ENCODE results near the gene DOCK1.
"Not testable (repeated sequence)": the region's sequence is repeated elsewhere in the genome, so short reads cannot be mapped to it uniquely, and the experiment has no call there.

DOCK1 gene

DNA sequence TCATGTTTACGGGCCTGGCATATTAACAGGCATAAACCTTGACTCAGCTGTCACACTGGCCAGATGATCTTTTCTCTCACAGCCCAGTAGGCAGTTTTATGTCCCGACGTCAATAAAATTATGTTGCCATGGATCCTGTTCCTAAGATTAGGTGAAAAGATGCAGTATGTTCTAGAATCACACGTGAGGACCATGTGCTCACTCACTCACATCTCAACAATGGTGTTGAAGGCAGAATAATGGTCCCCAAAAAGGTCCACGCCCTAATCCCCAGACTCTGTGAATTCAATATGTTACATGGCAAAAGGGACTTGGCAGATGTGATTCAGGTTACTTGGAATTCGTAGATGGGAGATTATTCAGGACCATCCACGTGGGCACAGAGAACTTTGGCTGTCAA, 3.5 kb downstream of the DOCK1 start:
- no peak overlapping the region for H3K4me3 Mint-ChIP-seq
- CTCF ChIA-PET, result no interaction called here
- no peaks in the 10 kb centered on the region for H3K4me1 Mint-ChIP-seq
- H3K27me3 Mint-ChIP-seq, result peaks cover 32% of the 10 kb centered on the region
- no peaks in the 10 kb centered on the region for H3K36me3 Mint-ChIP-seq
- peaks cover 2% of the 10 kb centered on the region for H3K9me3 Mint-ChIP-seq
- DNase-seq, result no peak
- H3K27ac Mint-ChIP-seq, result no peak overlapping the region

- DNase-seq, result no peak
- Mint-ChIP-seq H3K4me3 (no peak overlapping the region), H3K4me1 (no peaks in the 10 kb centered on the region), H3K9me3 (peaks cover 2% of the 10 kb centered on the region), H3K27ac (no peak overlapping the region), H3K36me3 (no peaks in the 10 kb centered on the region), H3K27me3 (peaks cover 28% of the 10 kb centered on the region)
- CTCF ChIA-PET, result no interaction called here
These were observed 3.9 kb downstream of the DOCK1 start for GRCh38 chr10:126909147-126909546.

- no peak for DNase-seq
- H3K9me3 Mint-ChIP-seq, result peaks cover 2% of the 10 kb centered on the region
- CTCF ChIA-PET, result no interaction called here
- peaks cover 18% of the 10 kb centered on the region for H3K27me3 Mint-ChIP-seq
- H3K36me3 Mint-ChIP-seq, result no peaks in the 10 kb centered on the region
- H3K4me3 Mint-ChIP-seq, result no peak overlapping the region
- H3K27ac Mint-ChIP-seq, result no peak overlapping the region
- H3K4me1 Mint-ChIP-seq, result no peaks in the 10 kb centered on the region
These were observed 5.0 kb downstream of the DOCK1 start for GRCh38 chr10:126910196-126910595.

DNA sequence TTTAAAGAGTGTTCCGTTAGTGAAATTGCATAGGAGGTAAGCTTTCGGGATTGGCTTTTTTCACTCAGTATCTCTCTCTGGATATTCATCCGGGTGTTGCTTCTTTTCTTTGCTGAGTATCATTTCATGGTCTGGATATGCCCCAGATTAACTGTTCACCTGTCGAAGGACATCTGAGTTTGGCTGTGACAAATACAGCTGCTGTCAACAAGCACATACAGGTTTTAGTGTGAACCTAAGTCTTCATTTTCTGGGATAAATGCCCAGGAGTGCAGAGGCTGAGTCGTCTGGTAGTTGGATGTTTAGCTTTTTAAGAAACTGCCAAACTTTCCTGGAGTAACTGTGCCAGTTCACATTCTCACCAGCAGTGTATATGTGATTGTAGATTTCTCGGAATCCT, 5.6 kb downstream of the DOCK1 start:
- Mint-ChIP-seq H3K9me3 (peaks cover 4% of the 10 kb centered on the region), H3K27ac (no peak overlapping the region), H3K36me3 (no peaks in the 10 kb centered on the region)

GRCh38 chr10:126911301-126911700, 6.1 kb downstream of the DOCK1 start:
- H3K27ac Mint-ChIP-seq, result no peak overlapping the region

More for the DNA sequence above, 5.6 kb downstream of the DOCK1 start:
- no peak for DNase-seq
- H3K4me3 Mint-ChIP-seq, result no peak overlapping the region
- CTCF ChIA-PET, result no interaction called here
- no peaks in the 10 kb centered on the region for H3K4me1 Mint-ChIP-seq
- H3K27me3 Mint-ChIP-seq, result peaks cover 14% of the 10 kb centered on the region

DNA sequence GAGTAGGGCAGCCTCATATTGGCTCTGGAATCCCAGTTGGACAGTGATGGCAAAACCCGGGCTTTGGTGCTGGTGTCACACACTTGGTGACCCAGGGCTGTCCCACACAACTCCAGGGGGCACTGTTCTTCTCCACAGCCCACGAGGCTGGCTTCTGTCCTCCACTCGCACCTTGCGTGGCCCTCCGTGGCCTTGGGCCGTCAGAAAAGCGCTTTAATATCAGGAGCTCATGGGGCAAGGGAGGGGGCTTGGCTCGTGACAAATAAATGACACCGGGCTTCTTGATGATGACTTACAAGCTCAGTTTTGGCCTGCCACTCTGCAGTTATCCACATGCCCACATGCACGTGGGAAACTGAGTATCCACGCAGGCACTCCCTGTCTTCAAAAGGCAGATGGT, 8.1 kb downstream of the DOCK1 start:
- CTCF ChIA-PET, result no interaction called here
- H3K4me3 Mint-ChIP-seq, result no peak overlapping the region
- H3K36me3 Mint-ChIP-seq, result no peaks in the 10 kb centered on the region
- H3K27ac Mint-ChIP-seq, result no peak overlapping the region
- H3K9me3 Mint-ChIP-seq, result peaks cover 11% of the 10 kb centered on the region
- no peak for DNase-seq
- H3K27me3 Mint-ChIP-seq, result no peaks in the 10 kb centered on the region
- no peaks in the 10 kb centered on the region for H3K4me1 Mint-ChIP-seq

More at GRCh38 chr10:126911301-126911700, 6.1 kb downstream of the DOCK1 start:
- Mint-ChIP-seq H3K36me3 (no peaks in the 10 kb centered on the region), H3K27me3 (peaks cover 9% of the 10 kb centered on the region), H3K4me3 (no peak overlapping the region), H3K9me3 (peaks cover 8% of the 10 kb centered on the region), H3K4me1 (no peaks in the 10 kb centered on the region)
- CTCF ChIA-PET, result no interaction called here
- no peak for DNase-seq

DNA sequence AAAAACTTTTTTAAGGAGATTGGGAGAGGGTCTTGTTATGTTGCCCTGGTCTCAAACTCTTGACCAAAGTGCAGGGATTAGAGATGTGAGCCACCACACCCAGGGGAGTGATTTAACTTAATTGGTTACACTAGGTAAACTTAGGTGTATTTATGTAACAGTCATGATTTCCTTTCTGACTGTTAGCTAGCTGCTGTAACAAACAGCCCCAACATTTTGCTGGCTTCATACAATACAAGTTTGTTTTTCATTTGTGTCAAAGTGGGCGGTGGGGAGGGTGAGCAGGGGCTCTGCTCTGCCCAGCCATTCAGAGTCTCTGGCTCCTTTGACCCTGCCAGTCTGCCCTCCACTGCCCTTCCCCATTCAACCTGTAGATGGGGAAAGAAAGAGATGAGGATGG, 9.3 kb downstream of the DOCK1 start:
- no peak overlapping the region for H3K4me3 Mint-ChIP-seq
- CTCF ChIA-PET, result no interaction called here

DNA sequence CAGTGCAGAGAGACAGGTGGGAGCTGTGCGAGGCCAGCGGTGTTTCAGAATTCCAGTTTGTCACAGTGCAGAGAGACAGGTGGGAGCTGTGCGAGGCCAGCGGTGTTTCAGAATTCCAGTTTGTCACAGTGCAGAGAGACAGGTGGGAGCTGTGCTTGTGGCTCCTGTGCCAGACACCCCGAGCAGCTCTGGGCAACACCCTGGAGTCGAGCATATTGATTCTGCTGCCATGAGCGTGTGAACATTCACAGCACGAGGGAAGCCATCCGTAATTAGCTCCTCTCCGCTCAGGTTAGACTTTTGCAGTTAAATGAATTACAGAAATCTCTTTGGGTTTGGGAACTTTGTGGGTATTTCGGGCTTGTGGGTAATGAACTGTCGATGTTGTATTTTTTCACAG, 11.7 kb downstream of the DOCK1 start:
- peaks cover 16% of the 10 kb centered on the region for H3K9me3 Mint-ChIP-seq
- H3K4me3 Mint-ChIP-seq, DNase-seq, H3K36me3 Mint-ChIP-seq, H3K27ac Mint-ChIP-seq, H3K4me1 Mint-ChIP-seq, H3K27me3 Mint-ChIP-seq, CTCF ChIA-PET: not testable (repeated sequence)

More for the DNA sequence above, 9.3 kb downstream of the DOCK1 start:
- Mint-ChIP-seq H3K9me3 (peaks cover 15% of the 10 kb centered on the region), H3K36me3 (no peaks in the 10 kb centered on the region), H3K27me3 (no peaks in the 10 kb centered on the region), H3K27ac (no peak overlapping the region), H3K4me1 (no peaks in the 10 kb centered on the region)
- DNase-seq, result no peak

DNA sequence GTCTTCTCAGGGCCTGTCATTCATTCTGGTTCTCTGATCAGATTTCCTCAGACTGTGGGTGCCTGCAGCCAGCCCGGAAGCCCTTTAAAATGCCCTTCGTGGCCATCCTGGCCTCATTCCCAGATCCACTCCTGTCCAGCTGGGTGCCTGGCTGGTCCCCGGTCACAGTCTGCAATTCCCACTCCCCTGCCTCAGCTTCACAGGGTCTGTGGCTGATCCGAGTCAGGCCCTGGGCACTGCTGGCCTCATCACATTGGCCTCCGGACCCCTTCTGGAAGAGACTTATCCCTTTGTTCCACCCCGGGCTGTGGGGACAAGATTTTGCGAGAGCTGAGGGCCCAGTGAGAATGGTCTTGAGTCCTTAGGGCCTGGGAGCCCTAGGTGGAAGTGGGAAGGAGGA, 12.1 kb downstream of the DOCK1 start:
- H3K27me3 Mint-ChIP-seq, result no peaks in the 10 kb centered on the region
- no peak for DNase-seq
- no peak overlapping the region for H3K4me3 Mint-ChIP-seq
- peaks cover 17% of the 10 kb centered on the region for H3K9me3 Mint-ChIP-seq
- no peaks in the 10 kb centered on the region for H3K36me3 Mint-ChIP-seq
- no peak overlapping the region for H3K27ac Mint-ChIP-seq
- H3K4me1 Mint-ChIP-seq, result no peaks in the 10 kb centered on the region
- CTCF ChIA-PET, result no interaction called here

GRCh38 chr10:126917975-126918908, 13.0 kb downstream of the DOCK1 start:
- peaks cover 17% of the 10 kb centered on the region for H3K9me3 Mint-ChIP-seq
- no peak overlapping the region for H3K4me3 Mint-ChIP-seq
- H3K27ac Mint-ChIP-seq, result no peak overlapping the region
- no peaks in the 10 kb centered on the region for H3K27me3 Mint-ChIP-seq
- DNase-seq, result no peak
- no peaks in the 10 kb centered on the region for H3K4me1 Mint-ChIP-seq
- CTCF ChIA-PET, result no interaction called here
- H3K36me3 Mint-ChIP-seq, result no peaks in the 10 kb centered on the region

DNA sequence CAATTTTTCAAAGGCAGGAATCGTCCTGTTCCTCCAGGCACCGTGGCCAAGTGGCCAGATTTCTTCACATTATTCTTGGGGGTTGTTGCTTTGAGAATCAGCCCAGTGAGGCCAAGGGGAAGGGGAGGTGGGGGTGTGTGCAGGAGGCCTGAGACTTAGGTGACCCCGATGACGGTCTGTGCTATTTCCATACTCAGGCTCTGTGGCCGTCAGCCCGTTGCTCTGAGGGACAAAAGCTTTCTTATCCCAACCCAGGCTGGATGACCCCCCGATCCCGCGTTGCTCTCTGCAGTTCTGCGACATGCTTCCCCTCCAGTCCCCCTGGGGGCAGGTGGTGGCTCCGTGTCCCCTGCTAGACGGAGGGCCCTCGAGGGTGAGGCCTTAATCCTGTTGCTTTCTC, 14.2 kb downstream of the DOCK1 start:
- Mint-ChIP-seq H3K4me3 (no peak overlapping the region), H3K27me3 (no peaks in the 10 kb centered on the region), H3K9me3 (peaks cover 17% of the 10 kb centered on the region), H3K36me3 (no peaks in the 10 kb centered on the region), H3K4me1 (no peaks in the 10 kb centered on the region), H3K27ac (no peak overlapping the region)
- CTCF ChIA-PET, result no interaction called here
- DNase-seq, result no peak

GRCh38 chr10:126921162-126921561, 15.9 kb downstream of the DOCK1 start:
- no peak overlapping the region for H3K4me3 Mint-ChIP-seq
- H3K9me3 Mint-ChIP-seq, result peaks cover 13% of the 10 kb centered on the region
- CTCF ChIA-PET, result no interaction called here
- DNase-seq, result no peak
- no peak overlapping the region for H3K27ac Mint-ChIP-seq
- no peaks in the 10 kb centered on the region for H3K27me3 Mint-ChIP-seq
- H3K36me3 Mint-ChIP-seq, result no peaks in the 10 kb centered on the region
- H3K4me1 Mint-ChIP-seq, result no peaks in the 10 kb centered on the region

GRCh38 chr10:126921974-126922525, 16.8 kb downstream of the DOCK1 start:
- H3K36me3 Mint-ChIP-seq, result no peaks in the 10 kb centered on the region
- no peaks in the 10 kb centered on the region for H3K27me3 Mint-ChIP-seq
- H3K4me3 Mint-ChIP-seq, result no peak overlapping the region
- CTCF ChIA-PET, result no interaction called here
- no peaks in the 10 kb centered on the region for H3K4me1 Mint-ChIP-seq
- no peak overlapping the region for H3K27ac Mint-ChIP-seq
- no peak for DNase-seq
- peaks cover 8% of the 10 kb centered on the region for H3K9me3 Mint-ChIP-seq

DNA sequence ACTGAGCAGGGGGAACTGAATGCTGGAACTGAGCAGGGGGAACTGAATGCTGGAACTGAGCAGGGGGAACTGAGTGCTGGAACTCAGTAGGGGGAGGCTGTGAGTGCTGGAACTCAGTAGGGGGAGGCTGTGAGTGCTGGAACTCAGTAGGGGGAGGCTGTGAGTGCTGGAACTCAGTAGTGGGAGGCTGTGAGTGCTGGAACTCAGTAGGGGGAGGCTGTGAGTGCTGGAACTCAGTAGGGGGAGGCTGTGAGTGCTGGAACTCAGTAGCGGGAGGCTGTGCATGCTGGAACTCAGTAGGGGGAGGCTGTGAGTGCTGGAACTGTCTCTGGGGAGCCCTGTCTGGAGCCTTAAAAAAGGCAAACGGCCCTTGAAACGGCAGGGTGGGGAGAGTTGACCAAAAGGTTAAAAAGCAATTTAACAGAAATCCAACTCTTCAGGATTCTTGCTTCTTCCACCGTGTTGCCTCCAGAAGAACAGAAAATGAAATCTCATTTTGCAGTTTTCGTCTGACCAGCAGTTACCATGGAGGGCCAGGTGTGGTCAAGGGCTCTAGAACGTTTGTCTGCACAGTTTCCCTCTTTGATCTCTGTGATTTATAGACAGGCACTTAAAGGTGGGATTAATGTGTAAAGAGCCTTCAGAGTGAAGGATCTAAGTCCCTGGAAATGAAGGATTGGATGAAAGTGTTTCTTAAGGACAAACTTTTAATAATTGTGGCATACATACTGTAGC, 19.1 kb downstream of the DOCK1 start:
- no peaks in the 10 kb centered on the region for H3K4me1 Mint-ChIP-seq
- no peaks in the 10 kb centered on the region for H3K36me3 Mint-ChIP-seq
- DNase-seq, result no peak
- no peak overlapping the region for H3K4me3 Mint-ChIP-seq
- no peak overlapping the region for H3K27ac Mint-ChIP-seq
- H3K27me3 Mint-ChIP-seq, result no peaks in the 10 kb centered on the region
- CTCF ChIA-PET, result no interaction called here
- peaks cover 12% of the 10 kb centered on the region for H3K9me3 Mint-ChIP-seq

DNA sequence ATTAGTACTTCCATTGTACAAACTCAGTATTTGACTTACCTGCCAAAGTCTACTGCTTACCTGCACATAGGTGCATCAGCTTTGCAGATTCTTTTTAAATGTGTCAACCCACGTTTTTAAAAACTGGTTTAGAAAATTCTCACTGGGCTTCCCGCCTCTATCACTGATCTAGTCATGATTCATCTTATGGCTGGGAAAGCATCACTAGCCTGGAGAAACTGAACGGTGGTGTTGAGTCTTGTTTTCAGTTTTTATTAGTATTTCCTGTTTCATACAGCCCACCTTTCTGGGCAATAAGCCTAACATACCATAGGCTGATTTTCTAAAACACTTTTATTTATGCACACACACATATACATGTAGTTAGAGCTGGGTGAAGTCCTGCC, 19.7 kb downstream of the DOCK1 start:
- Mint-ChIP-seq H3K9me3 (peaks cover 13% of the 10 kb centered on the region), H3K36me3 (no peaks in the 10 kb centered on the region), H3K4me1 (no peaks in the 10 kb centered on the region), H3K4me3 (no peak overlapping the region), H3K27me3 (no peaks in the 10 kb centered on the region), H3K27ac (no peak overlapping the region)
- DNase-seq, result no peak
- CTCF ChIA-PET, result no interaction called here
